ENCODE results near the gene IGF2R.
"Not testable (repeated sequence)": the region's sequence is repeated elsewhere in the genome, so short reads cannot be mapped to it uniquely, and the experiment has no call there.

Gene IGF2R

DNA sequence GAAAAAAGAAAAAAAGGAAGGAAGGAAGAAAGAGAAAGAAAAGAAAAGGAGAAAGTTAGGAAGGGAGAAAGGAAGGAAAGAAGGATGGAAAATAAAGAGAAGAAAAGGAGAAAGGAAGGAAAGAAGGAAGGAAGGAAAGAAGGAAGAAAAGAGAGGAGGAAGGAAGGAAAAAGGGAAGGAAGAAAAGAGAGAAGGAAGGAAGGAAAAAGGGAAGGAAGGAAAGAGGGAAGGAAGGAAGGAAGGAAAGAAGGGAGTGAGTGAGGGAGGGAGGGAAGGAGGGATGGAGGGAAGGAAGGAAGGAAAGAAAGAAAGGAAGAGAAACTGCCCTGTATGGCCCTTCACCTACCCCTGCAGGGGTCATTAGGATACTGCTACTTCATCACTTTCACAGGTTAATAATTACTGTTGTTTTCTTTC is 12.9 kb upstream of the IGF2R start:
- no peak for DNase-seq

DNA sequence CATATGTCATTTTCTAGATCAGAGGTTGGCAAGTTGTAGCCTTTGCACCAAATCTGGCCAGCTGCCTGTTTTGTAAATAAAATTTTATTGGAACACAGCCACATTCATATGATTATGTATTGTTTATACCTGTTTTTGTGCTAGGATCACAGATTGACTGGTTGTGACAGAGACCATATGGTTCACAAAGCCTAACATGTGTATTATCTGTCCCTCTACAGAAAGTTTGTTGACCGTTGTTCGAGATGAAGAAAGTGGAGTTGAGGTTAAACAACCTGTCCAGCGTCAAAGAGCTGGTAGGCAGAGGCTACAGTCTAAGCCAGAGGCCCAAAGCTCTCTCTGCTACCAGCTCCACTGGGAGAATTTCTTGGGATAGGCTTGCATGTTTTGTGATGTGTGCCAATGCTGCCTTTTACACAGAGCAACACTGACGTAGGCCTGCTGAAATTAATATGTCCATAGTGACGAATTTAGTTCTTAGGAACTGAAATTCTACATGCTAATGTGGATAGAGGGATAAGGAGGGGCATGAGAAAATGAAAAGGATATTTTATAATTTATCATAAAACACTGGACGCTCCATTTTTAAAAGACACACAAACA is 11.7 kb upstream of the IGF2R start:
- no peak for DNase-seq

- DNase-seq = no peak
Observed at GRCh38 chr6:159959165-159959975, 9.5 kb upstream of the IGF2R start.

GRCh38 chr6:159959976-159960384 is 8.9 kb upstream of the IGF2R start:
- DNase-seq = no peak

GRCh38 chr6:159960485-159960884 is 8.4 kb upstream of the IGF2R start:
- DNase-seq = no peak

DNA sequence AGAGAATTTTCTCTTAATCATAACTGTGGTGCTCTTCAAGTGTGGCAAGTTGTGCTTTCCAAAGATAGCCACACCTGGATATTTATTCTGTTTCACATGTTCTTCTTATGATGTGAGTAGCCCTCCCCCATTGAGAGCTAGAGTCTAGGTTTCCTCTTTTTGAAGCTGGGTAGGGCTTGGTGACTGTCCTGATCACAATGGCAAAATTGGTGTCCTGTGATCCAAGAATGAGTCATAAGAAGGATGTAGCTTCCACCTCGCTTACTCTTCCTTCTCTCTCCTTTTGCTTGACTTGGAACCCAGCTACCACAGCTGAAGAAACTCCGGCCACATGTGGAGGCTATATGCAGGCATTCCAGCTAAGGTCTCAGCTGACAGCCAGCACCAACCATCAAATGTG is 7.4 kb upstream of the IGF2R start:
- no peak for DNase-seq

DNA sequence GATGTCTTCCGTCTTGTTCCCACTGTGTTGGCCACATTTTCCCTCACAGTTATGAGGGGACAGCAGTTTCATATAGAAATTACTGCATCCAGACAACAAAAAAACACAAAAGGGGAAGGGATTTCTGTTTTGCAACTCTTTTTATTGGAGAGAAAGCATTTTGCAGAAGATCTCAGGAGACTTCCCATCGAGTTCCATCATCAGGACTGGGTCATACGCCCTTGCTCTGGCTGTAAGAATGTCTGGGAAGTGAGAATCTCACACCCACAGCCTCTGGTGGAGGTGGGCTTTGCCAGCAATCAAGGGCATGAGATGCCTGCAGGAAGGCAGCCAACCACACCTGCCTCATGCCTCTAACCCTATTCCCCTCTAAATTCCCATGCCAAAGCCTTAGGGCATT is 5.8 kb upstream of the IGF2R start:
- DNase-seq = no peak

- DNase-seq = no peak
Observed at GRCh38 chr6:159964046-159964445, 4.8 kb upstream of the IGF2R start.

- DNase-seq = no peak
Observed at GRCh38 chr6:159966339-159966738, 2.5 kb upstream of the IGF2R start.

- DNase-seq = no peak
Observed at GRCh38 chr6:159966981-159967380, 1.9 kb upstream of the IGF2R start.

DNA sequence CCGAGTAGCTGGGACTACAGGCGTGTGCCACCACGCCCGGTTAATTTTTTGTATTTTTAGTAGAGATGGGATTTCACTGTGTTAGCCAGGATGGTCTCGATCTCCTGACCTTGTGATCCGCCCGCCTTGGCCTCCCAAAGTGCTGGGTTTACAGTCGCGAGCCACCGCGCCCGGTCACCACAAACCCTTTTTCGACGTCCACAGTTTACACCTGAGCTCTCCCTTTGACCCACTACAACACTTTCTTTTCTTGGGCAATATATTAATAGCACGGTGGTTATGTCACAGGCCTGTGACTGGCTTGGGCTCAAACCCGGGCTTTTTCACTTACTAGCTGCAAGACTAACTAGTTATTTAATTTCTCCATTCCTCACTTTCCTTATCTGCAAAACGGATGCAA is 1.3 kb upstream of the IGF2R start:
- DNase-seq = not testable (repeated sequence)

GRCh38 chr6:159969204-159969912 is 476 bp downstream of the IGF2R start:
- DNase-seq = peak; percentile 57 to 61

DNA sequence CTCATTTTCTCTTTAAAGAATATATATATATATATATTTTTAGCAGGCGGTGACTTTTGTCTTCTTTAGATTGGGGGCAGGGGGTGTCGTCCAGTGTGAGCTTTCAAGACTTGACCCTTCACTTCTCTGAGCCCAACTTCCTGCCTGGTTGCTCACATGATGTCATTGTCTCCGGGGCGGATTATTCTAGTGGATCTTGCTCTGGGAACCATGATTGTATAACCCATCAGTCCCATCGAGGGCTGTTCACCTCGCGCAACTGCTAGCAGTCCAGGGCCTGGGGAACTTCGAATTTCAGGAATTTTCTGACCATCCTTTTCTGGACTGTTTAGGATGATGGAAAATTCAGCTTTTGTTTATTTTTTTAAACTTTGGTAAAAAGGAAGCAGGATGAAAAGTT is 1.0 kb downstream of the IGF2R start:
- DNase-seq = no peak

GRCh38 chr6:159970659-159971063 is 1.8 kb downstream of the IGF2R start:
- no peak for DNase-seq

DNA sequence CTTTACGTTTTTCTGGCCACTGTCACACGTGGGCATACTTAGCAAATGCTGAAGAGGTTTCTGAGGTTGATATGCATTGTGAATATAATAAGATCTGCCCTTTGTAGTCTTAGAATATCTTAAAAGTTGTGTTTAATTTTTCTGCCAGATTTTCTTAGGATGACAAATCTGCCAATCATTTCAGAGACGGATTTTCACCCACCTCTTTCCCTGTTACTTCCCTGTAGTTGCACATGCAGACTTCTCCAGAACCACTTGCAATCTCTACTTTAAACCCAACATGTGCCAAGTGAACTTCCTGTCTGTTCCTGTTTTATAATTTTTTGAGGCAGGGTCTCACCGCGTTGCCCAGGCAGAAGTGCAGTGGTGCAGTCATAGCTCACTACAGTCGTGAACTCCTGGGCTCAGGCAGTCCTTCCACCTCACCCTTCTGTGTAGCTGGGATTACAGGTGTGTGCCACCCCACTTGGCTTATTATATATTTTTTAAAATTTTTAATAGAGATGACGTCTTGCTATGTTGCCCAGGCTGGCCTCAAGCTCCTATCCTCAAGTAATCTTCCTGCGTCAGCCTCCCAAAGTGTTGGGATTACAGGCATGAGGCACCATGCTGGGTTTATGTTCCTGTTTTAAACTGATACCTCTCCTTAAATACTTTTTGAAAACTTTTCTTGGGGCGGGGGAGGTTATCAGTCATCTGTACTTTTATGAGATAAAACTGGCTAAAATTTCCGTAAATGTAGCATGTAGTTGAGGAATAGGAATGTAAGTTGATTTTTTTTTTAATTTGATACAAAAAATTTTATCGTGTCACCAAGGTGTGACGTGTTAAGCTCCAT is 2.7 kb downstream of the IGF2R start:
- DNase-seq = no peak

DNA sequence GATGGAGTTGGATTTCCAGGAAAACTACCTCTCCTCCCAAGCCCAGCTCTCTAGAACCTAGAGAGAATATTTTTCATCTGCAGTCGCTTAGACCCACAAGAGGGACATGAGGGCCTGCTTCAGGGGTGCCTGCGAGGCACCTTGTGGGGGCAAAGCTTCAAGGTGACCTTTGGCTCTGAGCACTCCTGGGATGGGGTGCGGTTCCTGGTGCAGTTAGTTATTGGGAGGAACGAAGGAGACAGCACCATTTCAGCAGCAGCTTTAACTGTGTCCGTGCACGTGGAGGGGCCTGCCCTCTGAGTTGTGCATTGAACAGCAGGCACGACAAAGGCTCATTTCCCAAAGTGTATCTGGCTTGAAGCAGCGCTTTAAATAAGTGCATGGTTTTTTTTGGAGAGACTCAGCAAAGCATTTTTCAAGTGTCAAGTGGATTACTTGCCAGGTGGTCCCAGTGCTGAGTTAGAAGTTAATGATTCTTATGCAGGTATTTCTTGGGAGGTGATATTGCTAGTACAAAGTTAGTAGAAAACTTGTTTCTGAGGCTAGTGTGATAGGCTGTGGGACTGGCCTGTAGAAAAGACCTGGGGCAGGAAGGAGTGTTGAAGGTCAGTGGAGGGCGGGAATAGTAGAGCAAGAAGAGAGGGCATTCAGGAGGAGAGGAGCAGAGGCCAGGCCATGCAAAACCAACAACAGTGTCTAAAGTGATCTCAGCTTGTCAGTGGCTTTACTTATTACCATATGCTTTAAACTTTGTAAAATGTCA is 3.8 kb downstream of the IGF2R start:
- DNase-seq = no peak

- DNase-seq = no peak
Observed at GRCh38 chr6:159973406-159973805, 4.5 kb downstream of the IGF2R start.

DNA sequence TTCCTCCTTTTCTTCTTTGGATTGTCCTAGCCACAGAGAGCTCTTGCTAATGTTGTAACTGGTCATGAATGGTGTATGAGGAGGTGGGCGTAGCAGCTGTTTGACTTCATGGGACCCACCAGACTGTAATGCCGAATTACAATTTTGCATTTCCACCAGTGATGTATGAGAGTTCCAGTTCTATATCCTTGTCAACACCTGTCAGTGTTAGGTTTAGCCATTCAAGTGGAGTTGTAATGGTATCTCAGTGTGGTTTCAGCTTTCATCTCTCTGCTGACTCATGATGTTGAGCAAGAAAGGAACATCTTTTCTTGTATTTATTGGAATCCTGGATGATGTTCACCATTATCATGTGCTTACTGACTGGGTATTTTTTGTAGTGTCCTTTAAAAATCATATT is 5.1 kb downstream of the IGF2R start:
- DNase-seq = no peak

DNA sequence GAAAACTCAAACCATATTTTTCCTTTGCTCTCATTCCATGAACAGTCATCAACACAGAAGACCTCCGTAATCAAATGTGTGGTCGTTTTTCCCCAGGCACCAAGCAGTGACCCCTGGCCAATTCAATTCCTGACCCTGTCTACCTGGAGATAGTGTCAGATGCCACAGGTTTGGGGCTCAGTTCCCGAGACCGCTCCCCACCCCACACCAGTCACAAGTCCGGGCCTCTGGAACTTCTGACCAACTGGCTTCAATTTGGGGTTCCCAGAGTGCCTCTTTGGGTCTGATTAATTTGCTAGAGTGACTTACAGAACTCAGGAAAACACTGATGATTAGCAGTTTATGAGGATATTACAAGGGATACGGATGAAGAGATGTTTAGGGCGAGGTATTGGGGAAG is 6.0 kb downstream of the IGF2R start:
- DNase-seq = no peak

- no peak for DNase-seq
Observed at GRCh38 chr6:159976686-159977254, 7.9 kb downstream of the IGF2R start.

DNA sequence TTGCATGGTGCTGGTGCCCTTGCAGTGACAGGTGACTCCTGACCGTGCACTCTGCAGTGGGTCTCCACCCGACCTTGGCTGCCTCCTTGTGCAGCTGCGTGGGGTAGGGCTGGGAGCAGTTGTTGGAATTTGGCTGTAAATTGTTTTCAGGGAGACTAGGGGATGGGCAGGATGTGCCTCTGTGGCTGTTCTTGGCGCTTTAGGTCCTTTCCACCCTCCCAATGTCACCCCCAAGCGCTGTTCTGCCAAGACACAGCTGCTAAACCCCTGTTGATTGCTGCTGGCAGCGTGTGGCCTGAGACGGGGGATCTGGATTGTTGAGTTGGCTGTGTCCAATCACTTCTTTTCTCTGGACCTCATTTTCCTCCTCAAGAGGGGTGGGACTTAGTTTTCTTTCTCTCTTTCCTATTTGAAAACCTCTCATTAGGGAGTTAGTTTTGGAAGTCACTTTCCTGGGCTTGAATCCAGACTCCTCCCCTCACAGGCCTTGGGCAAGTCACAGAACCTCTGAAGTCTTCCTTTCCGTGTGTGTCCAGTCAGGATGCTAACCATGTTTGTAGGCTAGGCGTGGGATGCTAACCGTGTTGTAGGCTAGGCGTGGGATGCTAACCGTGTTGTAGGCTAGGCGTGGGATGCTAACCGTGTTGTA is 8.5 kb downstream of the IGF2R start:
- no peak for DNase-seq

GRCh38 chr6:159977904-159978268 is 9.0 kb downstream of the IGF2R start:
- no peak for DNase-seq

Data from activated T-cell treated with anti-CD3 and anti-CD28 coated beads, Interleukin-2, amount 50 U/mL, for 48 hours (primary cell).